Testis (tissue), 2 donors: Measurements from ENCODE around the gene ATOH8.

ENCODE experiments used
- POLR2A ChIP-seq: fragments of 450-650 bp; IDR thresholded peaks from one replicate; pipeline ENCODE4 v1.6.1; 2017; ENCODE audit warnings: antibody characterized with exemption, mild to moderate bottlenecking, moderate library complexity
- TF ChIP-seq, protein P1 (sequence below), 3 experiments: fragments of 450-650 bp in 2 of 3; fragments of 200-600 bp in 1 of 3; sonication (generic) in 1 of 3; IDR thresholded peaks; one replicate each; pipeline ENCODE4 v1.5.1; 2016 to 2019; ENCODE audit warnings: antibody characterized with exemption in 3 of 3, mild to moderate bottlenecking in 2 of 3, moderate library complexity in 1 of 3

DNA sequence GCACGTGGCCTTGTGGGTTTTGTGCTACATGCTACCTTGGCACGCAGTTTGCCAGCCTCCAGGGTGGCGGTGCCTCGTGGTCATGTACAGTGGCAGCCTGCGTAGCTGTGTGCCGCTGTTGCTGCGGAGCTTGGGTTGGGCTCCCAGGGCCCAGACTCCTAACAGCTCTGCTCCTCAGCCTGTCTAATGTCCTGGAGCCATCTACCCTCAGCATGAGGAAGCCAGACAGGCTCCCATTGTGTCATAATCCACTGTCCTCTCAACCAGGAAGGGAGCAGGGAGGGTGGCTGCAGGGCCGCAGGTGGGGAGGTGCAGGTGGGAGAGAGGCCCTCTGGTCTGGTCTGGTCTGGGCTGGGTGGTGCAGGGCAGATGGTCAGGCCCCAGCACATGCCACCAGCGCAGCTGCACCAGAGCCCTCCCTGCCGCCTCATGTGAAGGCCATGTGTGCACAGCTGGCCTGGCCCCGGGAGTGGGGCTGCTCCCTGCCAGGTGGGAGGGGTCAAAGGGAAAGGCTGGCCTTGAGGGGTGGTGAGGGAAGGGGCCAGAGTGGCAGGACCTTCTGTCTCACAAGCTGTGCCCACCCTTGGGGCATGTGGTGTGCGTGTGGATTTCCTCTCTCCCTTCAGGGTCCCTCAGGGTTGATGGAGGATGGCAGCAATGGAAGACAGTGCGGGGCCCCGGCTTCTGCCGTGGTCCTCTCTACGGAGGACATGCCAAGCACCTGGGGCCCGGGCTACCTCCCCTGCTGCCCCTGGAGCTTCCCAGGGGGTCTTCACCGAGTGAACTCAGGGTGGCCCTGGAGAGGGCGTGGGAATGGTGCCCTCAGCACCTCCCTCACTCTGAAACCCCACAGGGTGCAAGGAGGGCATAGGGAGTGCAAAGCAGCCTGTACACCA is 4.8 kb downstream of the ATOH8 start:
- TF ChIP-seq, protein P1, sequence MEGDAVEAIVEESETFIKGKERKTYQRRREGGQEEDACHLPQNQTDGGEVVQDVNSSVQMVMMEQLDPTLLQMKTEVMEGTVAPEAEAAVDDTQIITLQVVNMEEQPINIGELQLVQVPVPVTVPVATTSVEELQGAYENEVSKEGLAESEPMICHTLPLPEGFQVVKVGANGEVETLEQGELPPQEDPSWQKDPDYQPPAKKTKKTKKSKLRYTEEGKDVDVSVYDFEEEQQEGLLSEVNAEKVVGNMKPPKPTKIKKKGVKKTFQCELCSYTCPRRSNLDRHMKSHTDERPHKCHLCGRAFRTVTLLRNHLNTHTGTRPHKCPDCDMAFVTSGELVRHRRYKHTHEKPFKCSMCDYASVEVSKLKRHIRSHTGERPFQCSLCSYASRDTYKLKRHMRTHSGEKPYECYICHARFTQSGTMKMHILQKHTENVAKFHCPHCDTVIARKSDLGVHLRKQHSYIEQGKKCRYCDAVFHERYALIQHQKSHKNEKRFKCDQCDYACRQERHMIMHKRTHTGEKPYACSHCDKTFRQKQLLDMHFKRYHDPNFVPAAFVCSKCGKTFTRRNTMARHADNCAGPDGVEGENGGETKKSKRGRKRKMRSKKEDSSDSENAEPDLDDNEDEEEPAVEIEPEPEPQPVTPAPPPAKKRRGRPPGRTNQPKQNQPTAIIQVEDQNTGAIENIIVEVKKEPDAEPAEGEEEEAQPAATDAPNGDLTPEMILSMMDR (IDR thresholded peaks at IDR 0.05), result no peak
- no peak for TF ChIP-seq POLR2A
